Neuronal stem cell (in vitro differentiated cells): ENCODE results near the gene AUTS2.

ENCODE experiments used
- DNase-seq: peaks from one replicate; pipeline ENCODE4 v3.0.0-alpha.2; 2013; ENCODE audit warnings: low spot score
- H2AFZ ChIP-seq: one replicate; pipeline ENCODE4 v1.6.1; 2013; ENCODE audit warnings: mild to moderate bottlenecking, low read length, inconsistent platforms
- H2AK5ac ChIP-seq: 2 replicates; pipeline ENCODE4 v1.6.1; 2013; ENCODE audit warnings: low read depth, mild to moderate bottlenecking, inconsistent platforms, low read length, moderate library complexity, mixed read lengths
- H2BK120ac ChIP-seq: 2 replicates; pipeline ENCODE4 v1.6.1; 2013; ENCODE audit warnings: low read depth, mild to moderate bottlenecking, inconsistent platforms, low read length, moderate library complexity, mixed read lengths
- H2BK12ac ChIP-seq: one replicate; pipeline ENCODE4 v1.6.1; 2013; ENCODE audit warnings: low read length, inconsistent platforms
- H2BK15ac ChIP-seq: 2 replicates; pipeline ENCODE4 v1.6.1; 2013; ENCODE audit warnings: mild to moderate bottlenecking, low read length, inconsistent platforms, mixed read lengths
- H2BK5ac ChIP-seq: one replicate; pipeline ENCODE4 v1.6.1; 2013; ENCODE audit warnings: inconsistent platforms, mild to moderate bottlenecking, low read length, moderate library complexity
- H3K14ac ChIP-seq: one replicate; pipeline ENCODE4 v1.6.1; 2013; ENCODE audit warnings: low read length, inconsistent platforms
- H3K18ac ChIP-seq: 2 replicates; pipeline ENCODE4 v1.6.1; 2013; ENCODE audit warnings: low read length, inconsistent platforms
- H3K23ac ChIP-seq: 2 replicates; pipeline ENCODE4 v1.6.1; 2013; ENCODE audit warnings: low read depth, mild to moderate bottlenecking, mixed read lengths, low read length, inconsistent platforms; ENCODE audit not compliant: poor library complexity
- H3K27ac ChIP-seq: replicated peaks from 3 replicates; pipeline ENCODE4 v1.5.1; 2013; ENCODE audit warnings: low read length, inconsistent platforms
- H3K27me3 ChIP-seq, 3 experiments: 2 replicates each; pipeline ENCODE4 v1.6.1; 2013; ENCODE audit warnings: low read length in 3 of 3, mild to moderate bottlenecking in 2 of 3, inconsistent platforms in 1 of 3, low read depth in 1 of 3, mixed read lengths in 1 of 3, moderate library complexity in 1 of 3; ENCODE audit not compliant: control insufficient read depth in 3 of 3, insufficient read depth in 3 of 3
- H3K36me3 ChIP-seq, 2 donors: replicated peaks in 1 of 2; 2 replicates each; pipeline ENCODE4 v1.6.1; 2013; ENCODE audit warnings: low read length in 2 of 2; ENCODE audit not compliant: control insufficient read depth in 2 of 2, insufficient read depth in 2 of 2
- H3K4ac ChIP-seq: 2 replicates; pipeline ENCODE4 v1.6.1; 2013; ENCODE audit warnings: inconsistent platforms, mild to moderate bottlenecking, low read length, moderate library complexity
- H3K4me1 ChIP-seq, 2 donors: 1 replicate in 1 of 2; 2 replicates in 1 of 2; pipeline ENCODE4 v1.6.1; 2013; ENCODE audit warnings: low read length in 2 of 2, low read depth in 1 of 2; ENCODE audit not compliant: control insufficient read depth in 2 of 2, insufficient read depth in 1 of 2
- H3K4me2 ChIP-seq: one replicate; pipeline ENCODE4 v1.6.1; 2013; ENCODE audit warnings: mild to moderate bottlenecking, low read length, inconsistent platforms; ENCODE audit not compliant: insufficient read depth, poor library complexity, severe bottlenecking
- H3K4me3 ChIP-seq, 2 donors: 2 replicates each; pipeline ENCODE4 v1.5.1; 2013; ENCODE audit warnings: low read length in 2 of 2, mild to moderate bottlenecking in 2 of 2, inconsistent platforms in 1 of 2, moderate library complexity in 1 of 2
- H3K79me1 ChIP-seq: one replicate; pipeline ENCODE4 v1.6.1; 2013; ENCODE audit warnings: low read depth, mild to moderate bottlenecking, inconsistent platforms, low read length, moderate library complexity
- H3K9ac ChIP-seq: one replicate; pipeline ENCODE4 v1.6.1; 2013; ENCODE audit warnings: mild to moderate bottlenecking, low read depth, low read length, inconsistent platforms; ENCODE audit not compliant: poor library complexity
- H3K9me3 ChIP-seq, 2 donors: replicated peaks in 1 of 2; 2 replicates each; pipeline versions ENCODE3 to v1.6.1; 2013; ENCODE audit warnings: low read length in 2 of 2, mild to moderate bottlenecking in 2 of 2, inconsistent platforms in 1 of 2, low read depth in 1 of 2, mixed read lengths in 1 of 2, moderate library complexity in 1 of 2; ENCODE audit not compliant: control insufficient read depth in 2 of 2, insufficient read depth in 1 of 2
- H4K8ac ChIP-seq: one replicate; pipeline ENCODE4 v1.6.1; 2013; ENCODE audit warnings: low read depth, mild to moderate bottlenecking, inconsistent platforms, low read length, moderate library complexity
- H4K91ac ChIP-seq: one replicate; pipeline ENCODE4 v1.6.1; 2013; ENCODE audit warnings: low read length, low read depth, mild to moderate bottlenecking, inconsistent platforms; ENCODE audit not compliant: poor library complexity
- WGBS, 2 donors: extraction: QIAGEN DNeasy Blood & Tissue Kit; methylation state at CpG; one replicate each; pipeline ENCODE4 v1.1.7; 2013; ENCODE audit warnings: missing lambda C conversion rate in 2 of 2, mixed read lengths in 1 of 2; ENCODE audit not compliant: insufficient read length in 2 of 2, insufficient replicate concordance in 1 of 2; ENCODE audit errors: extremely low coverage in 2 of 2; 5-methylcytosine and 5-hydroxymethylcytosine counted together

Gene AUTS2

DNA sequence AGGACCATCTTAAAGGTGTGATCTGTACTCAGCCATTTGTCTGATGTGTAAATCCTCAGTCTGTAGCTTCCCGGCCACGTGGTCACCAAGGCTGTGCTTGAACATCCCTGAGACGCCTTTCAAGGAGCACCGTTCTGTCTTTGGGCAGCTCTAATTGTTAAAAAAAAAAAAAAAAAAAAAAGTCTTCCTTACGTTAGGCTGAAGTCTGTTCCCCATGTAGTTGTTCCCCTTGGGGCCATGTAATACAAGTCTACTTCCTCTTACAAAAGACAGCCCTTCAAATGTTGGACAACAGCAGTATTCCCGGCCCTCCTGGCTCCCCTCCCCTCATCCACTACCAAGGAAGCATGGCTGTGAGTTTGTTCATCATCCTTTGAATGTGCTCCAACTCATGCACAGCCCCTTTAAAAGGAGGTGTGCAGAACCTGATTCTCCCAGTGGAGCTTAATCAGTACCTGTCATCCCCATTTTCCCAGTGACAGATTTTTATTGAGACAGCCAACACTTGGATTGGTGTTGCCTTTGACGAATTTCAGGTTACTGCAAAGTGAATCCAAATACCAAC, 1141.5 kb downstream of the AUTS2 start:
- Histone ChIP-seq H4K91ac (no peak overlapping the region), H2BK12ac (no peak overlapping the region), H3K4me1 (peaks cover 5 to 23% of the 10 kb centered on the region in 2 donors), H2AFZ (no peak overlapping the region), H2BK5ac (no peak overlapping the region), H3K4me2 (no peak overlapping the region), H2AK5ac (no peak overlapping the region), H3K9ac (no peak overlapping the region), H4K8ac (no peak overlapping the region), H3K23ac (no peak overlapping the region), H2BK15ac (no peak overlapping the region), H3K36me3 (peaks cover 0 to 49% of the 10 kb centered on the region in 2 donors), H3K27ac (no peak overlapping the region), H3K4ac (no peak overlapping the region), H3K27me3 (no peaks in the 10 kb centered on the region), H3K18ac (no peak overlapping the region), H3K79me1 (no peaks in the 10 kb centered on the region), H3K14ac (no peak overlapping the region), H2BK120ac (no peak overlapping the region), H3K9me3 (no peaks in the 10 kb centered on the region), H3K4me3 (no peak overlapping the region)
- DNase-seq = no peak
- WGBS, 2 donors = no CpG with 5 or more reads among the region's 7 CpGs

DNA sequence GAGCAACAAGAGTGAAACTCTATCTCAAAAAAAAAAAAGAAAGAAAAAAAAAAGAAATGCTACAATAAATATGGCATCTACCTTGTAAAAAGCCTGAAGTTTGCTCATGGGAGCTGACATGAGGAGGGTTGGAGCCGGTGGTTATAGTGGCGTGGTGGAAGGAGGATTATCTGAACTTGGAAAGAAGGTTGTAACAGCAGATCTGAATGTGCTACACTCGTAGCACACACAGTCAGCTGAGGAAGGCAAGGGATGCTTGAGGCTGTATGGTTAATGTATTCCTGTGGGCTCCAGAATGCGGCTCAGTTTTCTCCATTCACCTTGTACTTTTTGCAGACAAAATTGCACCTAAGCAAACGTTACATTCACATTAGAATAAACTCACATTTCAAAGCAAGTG, 1143.4 kb downstream of the AUTS2 start:
- Histone ChIP-seq H3K9me3 (no peaks in the 10 kb centered on the region), H3K4me2 (no peak overlapping the region), H2AK5ac (no peak overlapping the region), H3K4me3 (no peak overlapping the region), H4K91ac (no peak overlapping the region), H3K9ac (no peak overlapping the region), H3K79me1 (no peaks in the 10 kb centered on the region), H3K4me1 (peaks cover 3 to 14% of the 10 kb centered on the region in 2 donors), H3K36me3 (peaks cover 0 to 45% of the 10 kb centered on the region in 2 donors), H3K14ac (no peak overlapping the region), H3K4ac (no peak overlapping the region), H2BK12ac (no peak overlapping the region), H3K18ac (no peak overlapping the region), H3K23ac (no peak overlapping the region), H3K27ac (no peak overlapping the region), H2BK15ac (no peak overlapping the region), H2AFZ (no peak overlapping the region), H4K8ac (no peak overlapping the region), H2BK5ac (no peak overlapping the region), H3K27me3 (no peaks in the 10 kb centered on the region), H2BK120ac (no peak overlapping the region)
- no CpG with 5 or more reads among the region's 5 CpGs for WGBS, 2 donors
- DNase-seq = no peak

GRCh38 chr7:70743531-70744325, 1145.5 kb downstream of the AUTS2 start:
- no peak overlapping the region for H2BK15ac ChIP-seq
- H3K4me1 ChIP-seq = peaks cover 1 to 12% of the 10 kb centered on the region in 2 donors
- no peak overlapping the region for H2AK5ac ChIP-seq
- H3K9me3 ChIP-seq = no peaks in the 10 kb centered on the region
- no peak for DNase-seq
- H3K4ac ChIP-seq = no peak overlapping the region
- no peak overlapping the region for H2BK120ac ChIP-seq
- no peak overlapping the region for H2AFZ ChIP-seq
- H2BK5ac ChIP-seq = no peak overlapping the region
- H3K23ac ChIP-seq = no peak overlapping the region
- no peaks in the 10 kb centered on the region for H3K79me1 ChIP-seq
- no peak overlapping the region for H2BK12ac ChIP-seq
- no CpG with 5 or more reads among the region's 9 CpGs for WGBS, 2 donors
- H3K36me3 ChIP-seq = peaks cover 0 to 41% of the 10 kb centered on the region in 2 donors
- no peak overlapping the region for H3K9ac ChIP-seq
- H3K18ac ChIP-seq = no peak overlapping the region
- no peaks in the 10 kb centered on the region for H3K27me3 ChIP-seq
- H3K27ac ChIP-seq = no peak overlapping the region
- H3K4me3 ChIP-seq = no peak overlapping the region
- no peak overlapping the region for H4K8ac ChIP-seq
- H4K91ac ChIP-seq = no peak overlapping the region
- no peak overlapping the region for H3K4me2 ChIP-seq
- no peak overlapping the region for H3K14ac ChIP-seq

DNA sequence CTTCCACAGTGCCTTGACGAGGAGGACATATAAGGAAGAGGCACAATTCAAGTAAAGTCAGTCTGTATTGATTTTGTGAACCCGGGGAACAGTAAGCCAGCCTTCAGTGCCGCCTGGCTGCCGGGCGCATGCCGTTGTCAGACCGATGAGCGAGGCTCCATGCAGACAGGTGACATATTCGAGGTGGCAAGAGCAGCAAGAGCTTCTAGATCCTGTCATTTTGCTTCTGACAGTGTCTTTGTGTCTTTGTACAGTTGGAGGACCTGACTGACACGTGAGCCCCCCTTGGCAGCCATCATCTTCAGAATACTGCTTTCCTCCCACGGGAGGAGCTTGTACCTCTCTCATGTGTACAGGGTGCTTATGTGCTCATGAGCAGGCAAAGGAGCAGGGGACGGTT, 1146.2 kb downstream of the AUTS2 start:
- no CpG with 5 or more reads among the region's 12 CpGs for WGBS, 2 donors
- no peak overlapping the region for H3K18ac ChIP-seq

More for the DNA sequence above, 1146.2 kb downstream of the AUTS2 start:
- H3K9ac ChIP-seq = no peak overlapping the region
- H3K27me3 ChIP-seq = no peaks in the 10 kb centered on the region
- DNase-seq = no peak
- no peak overlapping the region for H2BK15ac ChIP-seq
- no peak overlapping the region for H3K4ac ChIP-seq
- no peak overlapping the region for H2AK5ac ChIP-seq
- no peak overlapping the region for H3K14ac ChIP-seq
- H3K27ac ChIP-seq = no peak overlapping the region
- no peak overlapping the region for H3K23ac ChIP-seq
- peaks cover 1 to 12% of the 10 kb centered on the region in 2 donors for H3K4me1 ChIP-seq
- H3K4me3 ChIP-seq = no peak overlapping the region
- H2BK120ac ChIP-seq = no peak overlapping the region
- H3K79me1 ChIP-seq = no peaks in the 10 kb centered on the region
- no peak overlapping the region for H2AFZ ChIP-seq
- no peaks in the 10 kb centered on the region for H3K9me3 ChIP-seq
- no peak overlapping the region for H2BK5ac ChIP-seq
- no peak overlapping the region for H4K91ac ChIP-seq
- H3K36me3 ChIP-seq = peaks cover 0 to 39% of the 10 kb centered on the region in 2 donors
- H3K4me2 ChIP-seq = no peak overlapping the region
- H2BK12ac ChIP-seq = no peak overlapping the region
- H4K8ac ChIP-seq = no peak overlapping the region
